Mesodermal cell (in vitro differentiated cells): Measurements from ENCODE around the gene NDC80. TPM values are rescaled to one million over a fixed set of nuclear protein-coding genes. Genes with fewer than 3 reads are reported as not detected.
"Not testable (repeated sequence)": the region's sequence is repeated elsewhere in the genome, so short reads cannot be mapped to it uniquely, and the experiment has no call there.

Experiments used
- H3K27ac ChIP-seq: 2 replicates; pipeline ENCODE4 v1.7.0; 2013; ENCODE audit warnings: mild to moderate bottlenecking, low read depth, low read length, moderate library complexity; ENCODE audit not compliant: severe bottlenecking
- H3K36me3 ChIP-seq: 2 replicates; pipeline ENCODE4 v1.7.1; 2013; ENCODE audit warnings: mild to moderate bottlenecking, low read length, moderate library complexity; ENCODE audit not compliant: control insufficient read depth, insufficient read depth
- H3K4me1 ChIP-seq: one replicate; pipeline ENCODE4 v1.7.1; 2013; ENCODE audit warnings: mild to moderate bottlenecking, low read length; ENCODE audit not compliant: insufficient read depth, control insufficient read depth, poor library complexity, severe bottlenecking
- H3K4me3 ChIP-seq: 2 replicates; pipeline ENCODE4 v1.7.0; 2013; ENCODE audit warnings: low read length, control low read depth, mild to moderate bottlenecking; ENCODE audit not compliant: insufficient read depth, poor library complexity, severe bottlenecking; ENCODE audit errors: extremely low read depth
- H3K9me3 ChIP-seq: 2 replicates; pipeline ENCODE4 v1.7.1; 2013; ENCODE audit warnings: mild to moderate bottlenecking, low read length, moderate library complexity; ENCODE audit not compliant: control insufficient read depth
- WGBS, 2 experiments: methylation state at CpG; one replicate each; pipeline ENCODE4 v1.1.5; 2013; ENCODE audit warnings: missing lambda C conversion rate in 2 of 2; ENCODE audit not compliant: insufficient coverage in 2 of 2; 5-methylcytosine and 5-hydroxymethylcytosine counted together
- polyA plus RNA-seq, 2 experiments: library from polyadenylated mRNA; stranded (reverse); fragments of 50-300 nt; gene quantifications; one replicate each; pipeline ENCODE4 v1.2.3, GENCODE V29; 2013

NDC80 gene
- polyA plus RNA-seq (2013, experiment 1 of 2), result 34.5 TPM
- 45.8 TPM for polyA plus RNA-seq (2013, experiment 2 of 2)

- H3K36me3 ChIP-seq, result peaks cover 26% of the 10 kb centered on the region
Observed at GRCh38 chr18:2571200-2572170, at the start of gene NDC80, which contains the start of gene METTL4. TSS of gene NDC80 (plus strand) at chr18:2571557. CDS start at chr18:2572986, 1,429 bp downstream. TSS of gene METTL4 (minus strand) at chr18:2571505. CDS start at chr18:2567216, 4,289 bp downstream.

GRCh38 chr18:2522112-2522511 is 49.2 kb upstream of the NDC80 start:
- 90 to 100% methylated on average over 1 to 3 of the region's 4 CpGs for WGBS, 2 experiments
- no peak overlapping the region for H3K27ac ChIP-seq
- H3K36me3 ChIP-seq, result no peaks in the 10 kb centered on the region

More at GRCh38 chr18:2571200-2572170, at the start of gene NDC80, which contains the start of gene METTL4:
- H3K9me3 ChIP-seq, result no peaks in the 10 kb centered on the region
- H3K4me1 ChIP-seq, result peaks cover 12% of the 10 kb centered on the region
- H3K27ac ChIP-seq, result peak within 1 kb of the TSS; percentile 99
- 0% methylated on average over 54 to 55 of the region's 55 CpGs for WGBS, 2 experiments
- H3K4me3 ChIP-seq, result peak within 1 kb of the TSS; percentile 80

GRCh38 chr18:2524794-2525198 is 46.6 kb upstream of the NDC80 start:
- WGBS, 2 experiments, result 50% methylated on average over 1 of the region's 2 CpGs; no CpG with 5 or more reads in 1 of the 2 experiments
- not testable (repeated sequence) for H3K4me3 ChIP-seq, H3K9me3 ChIP-seq, H3K4me1 ChIP-seq, H3K36me3 ChIP-seq, H3K27ac ChIP-seq

More at GRCh38 chr18:2522112-2522511, 49.2 kb upstream of the NDC80 start:
- no peaks in the 10 kb centered on the region for H3K9me3 ChIP-seq
- H3K4me3 ChIP-seq, result no peak overlapping the region
- no peaks in the 10 kb centered on the region for H3K4me1 ChIP-seq

GRCh38 chr18:2526329-2526728 is 45.0 kb upstream of the NDC80 start:
- Histone ChIP-seq H3K36me3 (no peaks in the 10 kb centered on the region), H3K4me1 (peaks cover 3% of the 10 kb centered on the region), H3K9me3 (no peaks in the 10 kb centered on the region), H3K4me3 (no peak overlapping the region), H3K27ac (no peak overlapping the region)
- 81% methylated on average over 2 of the region's 2 CpGs; no CpG with 5 or more reads in 1 of the 2 experiments for WGBS, 2 experiments

GRCh38 chr18:2529154-2529553 is 42.2 kb upstream of the NDC80 start:
- peaks cover 3% of the 10 kb centered on the region for H3K9me3 ChIP-seq
- peaks cover 3% of the 10 kb centered on the region for H3K4me1 ChIP-seq
- no peaks in the 10 kb centered on the region for H3K36me3 ChIP-seq
- H3K27ac ChIP-seq, result no peak overlapping the region
- WGBS, 2 experiments, result 66 to 67% methylated on average over 3 to 5 of the region's 7 CpGs
- no peak overlapping the region for H3K4me3 ChIP-seq

GRCh38 chr18:2531751-2532150 is 39.6 kb upstream of the NDC80 start:
- WGBS, 2 experiments, result 100% methylated on average over 1 to 2 of the region's 2 CpGs
- Histone ChIP-seq H3K9me3 (peaks cover 3% of the 10 kb centered on the region), H3K27ac (no peak overlapping the region), H3K4me3 (no peak overlapping the region), H3K4me1 (peaks cover 6% of the 10 kb centered on the region), H3K36me3 (no peaks in the 10 kb centered on the region)

- Histone ChIP-seq H3K4me1 (peaks cover 11% of the 10 kb centered on the region), H3K4me3 (no peak overlapping the region), H3K36me3 (no peaks in the 10 kb centered on the region), H3K9me3 (peaks cover 3% of the 10 kb centered on the region), H3K27ac (no peak overlapping the region)
- 86 to 100% methylated on average over 2 of the region's 2 CpGs for WGBS, 2 experiments
Observed at GRCh38 chr18:2532797-2533196, 38.6 kb upstream of the NDC80 start.

GRCh38 chr18:2534906-2535305 is 36.5 kb upstream of the NDC80 start:
- Histone ChIP-seq H3K4me1 (peaks cover 7% of the 10 kb centered on the region), H3K9me3 (peaks cover 3% of the 10 kb centered on the region), H3K4me3 (no peak overlapping the region), H3K27ac (no peak overlapping the region), H3K36me3 (no peaks in the 10 kb centered on the region)
- no CpG with 5 or more reads among the region's 1 CpG for WGBS, 2 experiments

- Histone ChIP-seq H3K9me3 (peaks cover 3% of the 10 kb centered on the region), H3K4me1 (peaks cover 7% of the 10 kb centered on the region), H3K27ac (no peak overlapping the region), H3K4me3 (no peak overlapping the region), H3K36me3 (no peaks in the 10 kb centered on the region)
- 83% methylated on average over 1 of the region's 1 CpG for WGBS, 2 experiments
Observed at GRCh38 chr18:2535419-2535910, 35.9 kb upstream of the NDC80 start.

GRCh38 chr18:2536063-2536462 is 35.3 kb upstream of the NDC80 start:
- H3K4me3 ChIP-seq, result no peak overlapping the region
- peak overlapping the region; percentile 1 for H3K27ac ChIP-seq
- peaks cover 3% of the 10 kb centered on the region for H3K9me3 ChIP-seq
- peaks cover 7% of the 10 kb centered on the region for H3K4me1 ChIP-seq
- H3K36me3 ChIP-seq, result no peaks in the 10 kb centered on the region
- 100% methylated on average over 1 of the region's 2 CpGs for whole genome bisulfite sequencing, 2 experiments
